ENCODE results near the gene CPHXL2. TPM values are rescaled to one million over a fixed set of nuclear protein-coding genes. Genes with fewer than 3 reads are reported as not detected.

Gene CPHXL2
- total and polyA plus RNA-seq, 5 donors, result not detected

DNA sequence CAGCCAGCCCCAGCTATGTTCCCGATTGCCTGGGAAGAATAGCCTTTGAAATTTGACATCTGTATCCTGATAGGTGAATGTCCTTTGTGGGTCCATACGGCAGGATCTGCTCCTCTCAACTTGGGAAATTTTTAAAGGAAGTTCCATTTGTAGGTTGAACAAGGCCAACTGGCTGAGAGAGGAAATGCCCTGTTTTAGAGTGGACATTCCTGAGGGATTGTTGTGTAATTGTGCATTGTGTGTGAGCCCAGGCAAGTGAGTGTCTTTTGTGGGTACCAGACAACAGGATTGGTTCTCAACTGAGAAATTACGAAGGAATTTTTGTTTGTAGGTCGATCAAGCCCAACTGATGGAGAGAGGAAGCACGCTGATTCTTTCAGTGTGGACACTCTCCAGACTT, 2.6 kb upstream of the CPHXL2 start:
- no peaks in the 10 kb centered on the region for H3K27me3 ChIP-seq (ENCODE audit: control insufficient read depth, insufficient read depth)
- 75% methylated on average over 5 of the region's 5 CpGs for WGBS
- ATAC-seq, result peak in 1 of 2 donors; percentile 44
- no peak overlapping the region for H3K4me3 ChIP-seq (ENCODE audit: low read length)
- H3K9me3 ChIP-seq (ENCODE audit: control insufficient read depth, low read length), result no peaks in the 10 kb centered on the region
- no peak overlapping the region for H3K27ac ChIP-seq (ENCODE audit: low read length)
- DNase-seq, result no peak
- peaks cover 5% of the 10 kb centered on the region for H3K4me1 ChIP-seq (ENCODE audit: control insufficient read depth, insufficient read depth, low read length)
- intact Hi-C loops (cut with DNase I), result no loop called here

DNA sequence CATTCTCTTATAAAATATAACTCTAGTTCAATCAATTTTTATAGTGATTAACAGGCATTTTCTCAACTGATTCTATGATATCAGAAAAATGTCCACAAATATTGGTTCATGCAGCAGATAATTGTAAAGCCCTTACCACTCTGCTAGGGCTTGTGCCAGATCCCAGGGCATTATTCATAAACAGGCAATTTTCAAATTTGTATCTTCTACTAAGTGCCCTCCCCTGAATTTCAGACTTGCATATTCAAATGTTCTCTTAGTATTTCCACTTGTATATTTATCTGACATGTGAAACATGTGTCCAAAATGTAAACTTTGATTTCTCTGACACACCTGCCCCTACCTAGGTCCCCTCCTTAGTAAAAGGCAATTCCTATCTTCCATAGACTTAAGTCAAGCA, 9.3 kb downstream of the CPHXL2 start:
- no peak for ATAC-seq
- no peak for DNase-seq
- Histone ChIP-seq H3K4me3 (ENCODE audit: low read length) (no peak overlapping the region), H3K9me3 (ENCODE audit: control insufficient read depth, low read length) (no peaks in the 10 kb centered on the region), H3K27ac (ENCODE audit: low read length) (no peak overlapping the region), H3K4me1 (ENCODE audit: control insufficient read depth, insufficient read depth, low read length) (no peaks in the 10 kb centered on the region), H3K27me3 (ENCODE audit: control insufficient read depth, insufficient read depth) (no peaks in the 10 kb centered on the region)
- intact Hi-C loops (cut with DNase I), result no loop called here

- no peaks in the 10 kb centered on the region for H3K9me3 ChIP-seq (ENCODE audit: control insufficient read depth, low read length)
- DNase-seq, result no peak
- H3K27me3 ChIP-seq (ENCODE audit: control insufficient read depth, insufficient read depth), result no peaks in the 10 kb centered on the region
- WGBS, result 47% methylated on average over 4 of the region's 4 CpGs
- H3K4me3 ChIP-seq (ENCODE audit: low read length), result no peak overlapping the region
- H3K4me1 ChIP-seq (ENCODE audit: control insufficient read depth, insufficient read depth, low read length), result peaks cover 5% of the 10 kb centered on the region
- no peak overlapping the region for H3K27ac ChIP-seq (ENCODE audit: low read length)
- peak; percentile 66 to 77 for ATAC-seq
- intact Hi-C loops (cut with DNase I), result no loop called here
Measured at GRCh38 chr16:75660726-75661302, 16.0 kb downstream of the CPHXL2 start.

GRCh38 chr16:75660321-75660720, 16.5 kb downstream of the CPHXL2 start:
- no peak overlapping the region for H3K27ac ChIP-seq (ENCODE audit: low read length)
- peaks cover 5% of the 10 kb centered on the region for H3K4me1 ChIP-seq (ENCODE audit: control insufficient read depth, insufficient read depth, low read length)
- DNase-seq, result no peak
- WGBS, result 84% methylated on average over 6 of the region's 6 CpGs
- H3K27me3 ChIP-seq (ENCODE audit: control insufficient read depth, insufficient read depth), result no peaks in the 10 kb centered on the region
- intact Hi-C loops (cut with DNase I), result no loop called here
- H3K4me3 ChIP-seq (ENCODE audit: low read length), result no peak overlapping the region
- H3K9me3 ChIP-seq (ENCODE audit: control insufficient read depth, low read length), result no peaks in the 10 kb centered on the region
- no peak for ATAC-seq

GRCh38 chr16:75658175-75658574, 18.6 kb downstream of the CPHXL2 start:
- H3K4me3 ChIP-seq (ENCODE audit: low read length), result no peak overlapping the region
- intact Hi-C loops (cut with DNase I), result loop anchor here in 2 of 4 donors (10.0 kb wide), 1 partner anchor 107 kb away; no protein-coding TSS in a partner anchor
- no peak for ATAC-seq
- no peaks in the 10 kb centered on the region for H3K9me3 ChIP-seq (ENCODE audit: control insufficient read depth, low read length)
- H3K27ac ChIP-seq (ENCODE audit: low read length), result no peak overlapping the region
- H3K27me3 ChIP-seq (ENCODE audit: control insufficient read depth, insufficient read depth), result no peaks in the 10 kb centered on the region
- 88% methylated on average over 2 of the region's 2 CpGs for WGBS
- DNase-seq, result no peak
- H3K4me1 ChIP-seq (ENCODE audit: control insufficient read depth, insufficient read depth, low read length), result peaks cover 8% of the 10 kb centered on the region

DNA sequence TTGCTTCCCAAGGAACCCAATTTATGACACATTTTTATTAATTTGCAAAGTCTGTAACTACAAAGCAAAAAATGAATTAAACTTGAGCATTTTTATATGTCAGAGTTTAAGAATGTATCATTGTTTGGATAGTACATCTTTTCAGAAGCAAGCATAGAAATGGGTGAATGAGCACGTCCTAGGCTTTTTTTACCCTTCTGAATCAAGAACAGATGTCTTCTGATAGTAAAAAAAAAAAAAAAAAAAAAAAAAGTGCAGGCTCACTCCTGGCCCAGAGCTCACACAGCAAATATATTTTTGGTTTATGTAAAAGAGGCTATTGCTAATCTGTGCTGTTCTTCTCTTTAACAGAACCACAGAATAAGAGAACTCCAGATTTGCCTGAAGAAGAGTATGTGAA, 22.9 kb downstream of the CPHXL2 start:
- Histone ChIP-seq H3K27ac (ENCODE audit: low read length) (no peak overlapping the region), H3K4me3 (ENCODE audit: low read length) (no peak overlapping the region), H3K4me1 (ENCODE audit: control insufficient read depth, insufficient read depth, low read length) (peaks cover 2% of the 10 kb centered on the region), H3K9me3 (ENCODE audit: control insufficient read depth, low read length) (no peaks in the 10 kb centered on the region), H3K27me3 (ENCODE audit: control insufficient read depth, insufficient read depth) (no peaks in the 10 kb centered on the region)
- no peak for DNase-seq
- 45% methylated on average over 1 of the region's 1 CpG for WGBS
- intact Hi-C loops (cut with DNase I), result loop anchor here in 2 of 4 donors (10.0 kb wide), 1 partner anchor 111 kb away; no protein-coding TSS in a partner anchor
- no peak for ATAC-seq

- intact Hi-C loops (cut with DNase I), result no loop called here
- Histone ChIP-seq H3K9me3 (ENCODE audit: control insufficient read depth, low read length) (no peaks in the 10 kb centered on the region), H3K4me3 (ENCODE audit: low read length) (peak overlapping the region; percentile 66), H3K27me3 (ENCODE audit: control insufficient read depth, insufficient read depth) (no peaks in the 10 kb centered on the region), H3K4me1 (ENCODE audit: control insufficient read depth, insufficient read depth, low read length) (peaks cover 4% of the 10 kb centered on the region), H3K27ac (ENCODE audit: low read length) (peak overlapping the region; percentile 93)
- DNase-seq (peak; percentile 83 to 93 (median 91)), ATAC-seq (peak; percentile 76)
- under 1% methylated on average over 62 of the region's 62 CpGs for WGBS
Measured at GRCh38 chr16:75648265-75649076, 28.3 kb downstream of the CPHXL2 start.

- Histone ChIP-seq H3K27me3 (ENCODE audit: control insufficient read depth, insufficient read depth) (no peaks in the 10 kb centered on the region), H3K4me1 (ENCODE audit: control insufficient read depth, insufficient read depth, low read length) (peaks cover 3% of the 10 kb centered on the region), H3K9me3 (ENCODE audit: control insufficient read depth, low read length) (no peaks in the 10 kb centered on the region), H3K4me3 (ENCODE audit: low read length) (peak within 1 kb of the TSS; percentile 66), H3K27ac (ENCODE audit: low read length) (peak within 1 kb of the TSS; percentile 93)
- peak; percentile 93 to 97 (median 96) for DNase-seq
- peak; percentile 98 to 99 for ATAC-seq
- intact Hi-C loops (cut with DNase I), result no loop called here
- WGBS, result under 1% methylated on average over 76 of the region's 76 CpGs
Measured at GRCh38 chr16:75647492-75648264, 29.1 kb downstream of the CPHXL2 start, which contains the start of the genes KARS1 and TERF2IP. TSS of gene KARS1 (minus strand) at chr16:75647665. CDS start at chr16:75647639, 26 bp downstream. TSS of gene TERF2IP (plus strand) at chr16:75647773. CDS start at chr16:75647883, 110 bp downstream.

- DNase-seq (no peak), ATAC-seq (peak; percentile 22 to 54)
- Histone ChIP-seq H3K4me1 (ENCODE audit: control insufficient read depth, insufficient read depth, low read length) (peaks cover 3% of the 10 kb centered on the region), H3K9me3 (ENCODE audit: control insufficient read depth, low read length) (no peaks in the 10 kb centered on the region), H3K27ac (ENCODE audit: low read length) (peak overlapping the region; percentile 65), H3K4me3 (ENCODE audit: low read length) (peak overlapping the region; percentile 66), H3K27me3 (ENCODE audit: control insufficient read depth, insufficient read depth) (no peaks in the 10 kb centered on the region)
- under 1% methylated on average over 18 of the region's 18 CpGs for WGBS
- intact Hi-C loops (cut with DNase I), result no loop called here
Measured at GRCh38 chr16:75647112-75647491, 29.7 kb downstream of the CPHXL2 start.

DNA sequence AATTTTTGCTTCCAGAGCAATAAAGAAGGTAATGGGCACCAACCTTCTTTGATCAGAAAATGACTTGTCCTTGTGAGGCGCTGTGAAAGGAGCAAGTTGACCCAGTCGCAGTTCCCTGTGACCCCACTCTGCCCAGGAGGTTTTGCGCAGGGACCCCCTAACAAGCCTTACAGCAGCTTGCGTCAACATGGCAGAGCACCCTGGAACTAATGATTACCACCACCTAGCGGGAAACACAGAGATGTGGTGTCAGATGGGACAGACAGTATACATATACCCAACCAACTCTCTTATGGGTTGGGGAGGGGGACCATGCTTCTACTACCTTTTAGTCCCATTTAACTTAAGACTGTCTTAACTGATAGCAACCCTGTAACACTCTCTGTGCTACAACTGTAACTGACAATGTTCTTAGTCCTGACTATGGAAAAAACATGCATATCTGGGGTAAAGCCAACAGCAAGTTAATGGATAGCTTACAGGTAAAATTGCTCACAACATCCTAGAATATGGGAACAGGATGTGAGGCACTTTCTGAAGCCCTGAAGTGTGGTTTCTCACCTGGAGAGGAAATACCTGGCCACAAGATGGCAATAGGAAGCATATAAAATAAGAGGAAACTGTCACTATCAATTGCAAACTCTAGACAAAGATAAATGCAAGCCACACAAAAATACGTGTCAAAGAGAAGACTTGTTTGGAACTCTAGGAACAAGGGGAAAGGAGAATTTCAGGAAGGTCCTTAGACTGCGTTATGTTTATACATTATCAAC, 32.4 kb downstream of the CPHXL2 start:
- DNase-seq, result no peak
- no peaks in the 10 kb centered on the region for H3K9me3 ChIP-seq (ENCODE audit: control insufficient read depth, low read length)
- ATAC-seq, result no peak
- no peak overlapping the region for H3K4me3 ChIP-seq (ENCODE audit: low read length)
- WGBS, result 91% methylated on average over 7 of the region's 7 CpGs
- intact Hi-C loops (cut with DNase I), result no loop called here
- H3K27ac ChIP-seq (ENCODE audit: low read length), result no peak overlapping the region
- no peaks in the 10 kb centered on the region for H3K27me3 ChIP-seq (ENCODE audit: control insufficient read depth, insufficient read depth)
- H3K4me1 ChIP-seq (ENCODE audit: control insufficient read depth, insufficient read depth, low read length), result peaks cover 3% of the 10 kb centered on the region

All from right cardiac atrium (tissue), 5 donors.